GM23248 (cell line): ENCODE data around the gene EPB41L4B. TPM values are rescaled to one million over a fixed set of nuclear protein-coding genes. Genes with fewer than 3 reads are reported as not detected.
"Not testable (repeated sequence)": the region's sequence is repeated elsewhere in the genome, so short reads cannot be mapped to it uniquely, and the experiment has no call there.

ENCODE experiments used
- DNase-seq: peaks from one replicate; pipeline ENCODE4 v3.0.0-alpha.2; 2015
- H2AFZ ChIP-seq: fragments of 200-600 bp; sonication (generic); 2 replicates; pipeline ENCODE4 v1.6.1; 2016; ENCODE audit warnings: antibody characterized with exemption
- H3F3A ChIP-seq: fragments of 200-600 bp; sonication (generic); 2 replicates; pipeline ENCODE4 v1.6.1; 2016; ENCODE audit warnings: mild to moderate bottlenecking, antibody characterized with exemption, mixed run types; ENCODE audit not compliant: insufficient read depth
- H3K27ac ChIP-seq: fragments of 200-600 bp; sonication (generic); 2 replicates; pipeline ENCODE4 v1.5.1; 2016; ENCODE audit warnings: mild to moderate bottlenecking
- H3K27me3 ChIP-seq: fragments of 200-600 bp; sonication (generic); replicated peaks from 2 replicates; pipeline ENCODE4 v1.6.1; 2016; ENCODE audit warnings: mild to moderate bottlenecking; ENCODE audit not compliant: insufficient read depth
- H3K36me3 ChIP-seq: fragments of 200-600 bp; sonication (generic); 2 replicates; pipeline ENCODE4 v1.6.1; 2016; ENCODE audit warnings: low read depth, mild to moderate bottlenecking
- H3K4me1 ChIP-seq: fragments of 200-600 bp; sonication (generic); 2 replicates; pipeline ENCODE4 v1.6.1; 2016; ENCODE audit warnings: mild to moderate bottlenecking; ENCODE audit not compliant: insufficient read depth
- H3K4me2 ChIP-seq: fragments of 200-600 bp; sonication (generic); one replicate; pipeline ENCODE4 v1.6.1; 2016; ENCODE audit warnings: mild to moderate bottlenecking; ENCODE audit not compliant: unreplicated experiment
- H3K4me3 ChIP-seq: fragments of 200-600 bp; sonication (generic); 2 replicates; pipeline ENCODE4 v1.5.1; 2016; ENCODE audit warnings: mild to moderate bottlenecking
- H3K79me2 ChIP-seq: fragments of 200-600 bp; sonication (generic); 2 replicates; pipeline ENCODE4 v1.6.1; 2016; ENCODE audit warnings: mild to moderate bottlenecking; ENCODE audit not compliant: insufficient read depth
- H3K9ac ChIP-seq: fragments of 200-600 bp; sonication (generic); 2 replicates; pipeline ENCODE4 v1.6.1; 2016; ENCODE audit warnings: mild to moderate bottlenecking
- H3K9me2 ChIP-seq: fragments of 200-600 bp; sonication (generic); 2 replicates; pipeline ENCODE4 v1.6.1; 2016; ENCODE audit warnings: mixed run types, mild to moderate bottlenecking, moderate library complexity; ENCODE audit not compliant: insufficient read depth
- H3K9me3 ChIP-seq: fragments of 200-600 bp; sonication (generic); one replicate; pipeline ENCODE4 v1.6.1; 2017; ENCODE audit warnings: low read depth
- H4K20me1 ChIP-seq: fragments of 200-600 bp; sonication (generic); 2 replicates; pipeline ENCODE4 v1.6.0; 2016; ENCODE audit not compliant: insufficient read depth
- EZH2 ChIP-seq: fragments of 200-600 bp; sonication (generic); IDR thresholded peaks from 2 replicates; pipeline ENCODE4 v1.6.1; 2018; ENCODE audit warnings: antibody characterized with exemption, mild to moderate bottlenecking; ENCODE audit not compliant: insufficient read depth, poor library complexity, severe bottlenecking
- EZH2phosphoT487 ChIP-seq: fragments of 200-600 bp; sonication (generic); IDR thresholded peaks from 2 replicates; pipeline ENCODE4 v1.6.1; 2018; ENCODE audit warnings: antibody characterized with exemption, moderate library complexity, mild to moderate bottlenecking, low read depth; ENCODE audit not compliant: insufficient read depth
- WGBS, 2 experiments: methylation state at CpG; one replicate each; pipeline ENCODE4 v1.1.6; 2015 to 2017; ENCODE audit warnings: low lambda C conversion rate in 2 of 2, low coverage in 1 of 2; ENCODE audit errors: missing lambda C conversion rate in 2 of 2; 5-methylcytosine and 5-hydroxymethylcytosine counted together
- in situ Hi-C: fragments of 300-500 bp; cut with MboI; formaldehyde crosslinking; loops from 2 replicates; pipeline ENCODE4 v1.15.0; 2020
- polyA plus RNA-seq: library from polyadenylated mRNA; unstranded; fragments of >200 nt; fragmentation: Nextera tagmentation; extraction: Ambion mirVana; gene quantifications from 2 replicates; pipeline ENCODE4 v1.2.1, GENCODE V29; 2016
- total RNA-seq: library from RNA; depleted of rRNA; stranded (reverse); fragments of >200 nt; shearing (Covaris generic); gene quantifications from 2 replicates; pipeline ENCODE4 v1.2.3, GENCODE V29; 2014

The EPB41L4B gene
- total and polyA plus RNA-seq, 2 experiments from 2014 or later, result 0.33 to 0.76 TPM

DNA sequence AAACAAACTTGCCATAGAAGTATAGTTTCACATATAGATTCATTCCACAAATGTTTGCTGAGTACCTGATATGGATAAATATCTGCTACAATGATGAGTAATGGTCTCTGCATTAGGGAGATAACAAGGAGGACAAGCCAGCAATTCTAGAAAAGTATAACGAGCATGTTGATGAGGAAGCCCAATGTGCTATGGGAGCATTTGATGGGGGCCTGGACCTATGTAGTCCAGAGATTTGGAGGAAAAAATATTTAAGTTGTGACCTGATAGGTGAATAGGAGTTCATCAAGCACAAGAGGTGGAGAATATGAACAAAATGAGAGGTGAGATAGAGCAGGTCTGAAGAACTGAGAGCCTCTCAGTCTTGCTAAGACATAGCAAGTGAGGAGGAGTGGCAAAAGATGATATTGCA lies 186.7 kb downstream of the EPB41L4B start:
- Histone ChIP-seq H3K4me1 (no peaks in the 10 kb centered on the region), H3K27ac (no peak overlapping the region), H3K4me3 (no peak overlapping the region), H3K36me3 (no peaks in the 10 kb centered on the region), H3F3A (no peaks in the 10 kb centered on the region), H3K4me2 (no peak overlapping the region), H4K20me1 (no peaks in the 10 kb centered on the region), H3K9me2 (no peaks in the 10 kb centered on the region), H2AFZ (no peak overlapping the region), H3K9ac (no peak overlapping the region), H3K9me3 (no peaks in the 10 kb centered on the region), H3K79me2 (no peaks in the 10 kb centered on the region), H3K27me3 (no peaks in the 10 kb centered on the region)
- in situ Hi-C loops, result no loop called here
- 96 to 100% methylated on average over 1 of the region's 1 CpG for WGBS, 2 experiments
- TF ChIP-seq EZH2phosphoT487, result no peak
- TF ChIP-seq EZH2, result no peak
- no peak for DNase-seq

DNA sequence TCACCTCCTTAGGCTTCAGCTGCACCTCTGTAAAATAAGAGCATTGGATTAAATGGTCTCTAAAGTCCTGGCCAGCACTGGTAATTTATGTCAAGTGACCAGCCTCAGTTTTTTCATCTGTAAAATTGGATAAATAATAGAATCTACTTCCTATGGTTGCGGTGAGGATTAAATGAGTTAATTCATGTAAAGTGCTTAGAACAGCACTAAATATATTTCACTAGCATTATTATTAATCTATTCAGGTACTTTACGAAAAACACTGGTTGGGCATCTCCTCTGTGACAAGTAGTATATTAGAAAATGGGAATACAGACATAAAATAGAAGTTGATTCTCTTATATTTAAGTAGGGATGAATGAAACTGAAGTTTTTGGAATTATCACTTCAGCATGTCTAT lies 187.3 kb downstream of the EPB41L4B start:
- Histone ChIP-seq H3K4me1 (no peaks in the 10 kb centered on the region), H3K9me2 (no peaks in the 10 kb centered on the region), H3K9me3 (no peaks in the 10 kb centered on the region), H3F3A (no peaks in the 10 kb centered on the region), H3K4me2 (no peak overlapping the region), H2AFZ (no peak overlapping the region), H3K27me3 (no peaks in the 10 kb centered on the region), H3K9ac (no peak overlapping the region), H3K79me2 (no peaks in the 10 kb centered on the region), H3K36me3 (no peaks in the 10 kb centered on the region), H4K20me1 (no peaks in the 10 kb centered on the region), H3K4me3 (no peak overlapping the region), H3K27ac (no peak overlapping the region)
- WGBS, 2 experiments, result 80 to 86% methylated on average over 2 of the region's 2 CpGs
- DNase-seq, result no peak
- in situ Hi-C loops, result no loop called here
- TF ChIP-seq EZH2phosphoT487 (no peak), EZH2 (no peak)

DNA sequence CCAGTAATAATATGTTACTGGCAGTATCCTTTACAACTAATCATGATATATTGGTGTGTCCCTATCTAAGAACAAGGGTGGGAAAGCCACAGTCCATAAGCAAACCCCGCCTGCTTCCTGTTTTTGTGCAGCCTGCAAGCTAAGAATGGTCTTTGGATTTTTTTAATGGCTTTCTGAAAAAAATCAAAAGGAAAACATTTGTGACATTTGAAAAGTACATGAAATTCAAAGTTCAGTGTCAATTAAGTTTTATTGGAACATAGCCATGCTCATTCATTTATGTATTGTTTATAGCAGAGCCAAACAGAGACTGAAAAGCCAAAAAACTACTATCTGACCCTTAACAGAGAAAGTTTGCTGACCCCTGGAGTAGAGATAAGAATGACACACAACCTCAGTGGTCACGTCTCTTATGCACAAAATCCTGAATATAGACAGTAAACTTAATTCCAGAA lies 188.3 kb downstream of the EPB41L4B start:
- H2AFZ ChIP-seq, result no peak overlapping the region
- H3K9ac ChIP-seq, result no peak overlapping the region
- H3K9me2 ChIP-seq, result no peaks in the 10 kb centered on the region
- WGBS, 2 experiments, result 65 to 66% methylated on average over 2 of the region's 2 CpGs
- H3K9me3 ChIP-seq, result no peaks in the 10 kb centered on the region
- H3K4me1 ChIP-seq, result no peaks in the 10 kb centered on the region
- H4K20me1 ChIP-seq, result no peaks in the 10 kb centered on the region
- no peaks in the 10 kb centered on the region for H3K36me3 ChIP-seq
- no peak overlapping the region for H3K4me3 ChIP-seq
- no peak for TF ChIP-seq EZH2phosphoT487
- no peak for TF ChIP-seq EZH2
- no peaks in the 10 kb centered on the region for H3F3A ChIP-seq
- H3K27me3 ChIP-seq, result no peaks in the 10 kb centered on the region
- no peak for DNase-seq
- in situ Hi-C loops, result no loop called here
- no peaks in the 10 kb centered on the region for H3K79me2 ChIP-seq
- H3K4me2 ChIP-seq, result no peak overlapping the region
- no peak overlapping the region for H3K27ac ChIP-seq

DNA sequence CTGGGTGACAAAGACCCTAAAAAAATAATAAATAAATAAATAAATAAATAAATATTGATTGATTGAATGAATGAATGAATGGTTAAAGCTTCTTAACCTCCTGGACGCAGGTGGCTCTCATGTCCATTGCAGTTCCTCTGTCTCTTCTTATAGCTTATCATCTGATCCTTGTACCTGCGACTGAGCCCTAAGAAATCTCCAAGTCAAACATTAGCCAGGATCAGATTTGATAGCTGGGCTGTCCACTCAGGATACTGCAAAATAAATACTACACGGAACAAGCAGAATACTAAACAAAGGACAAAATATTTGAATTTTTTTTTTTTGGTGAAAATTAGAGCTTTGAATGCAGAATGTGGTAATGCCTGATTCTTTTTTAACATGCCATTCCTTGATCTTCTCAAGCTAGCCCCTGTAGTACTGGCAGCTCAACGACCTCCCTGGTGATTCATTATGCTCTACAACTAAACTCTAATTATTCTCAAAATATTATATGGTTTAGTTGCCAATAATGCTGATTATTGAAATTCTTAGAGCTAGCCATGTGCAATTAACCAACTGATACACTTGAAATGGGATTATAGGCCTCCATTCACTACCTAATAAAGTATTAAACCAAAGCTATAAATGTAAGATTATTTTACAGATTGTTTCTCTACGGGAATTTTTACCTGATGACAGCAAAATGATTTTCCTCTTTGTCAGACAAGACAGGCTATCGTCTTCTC lies 191.2 kb downstream of the EPB41L4B start:
- Histone ChIP-seq H2AFZ (no peak overlapping the region), H4K20me1 (no peaks in the 10 kb centered on the region), H3K4me2 (no peak overlapping the region), H3K79me2 (no peaks in the 10 kb centered on the region), H3K9ac (no peak overlapping the region), H3F3A (no peaks in the 10 kb centered on the region), H3K36me3 (no peaks in the 10 kb centered on the region), H3K27me3 (no peaks in the 10 kb centered on the region), H3K9me3 (no peaks in the 10 kb centered on the region), H3K4me1 (no peaks in the 10 kb centered on the region), H3K9me2 (no peaks in the 10 kb centered on the region), H3K4me3 (no peak overlapping the region), H3K27ac (no peak overlapping the region)
- no peak for DNase-seq
- in situ Hi-C loops, result no loop called here
- WGBS, 2 experiments, result 49 to 50% methylated on average over 6 of the region's 6 CpGs
- TF ChIP-seq EZH2phosphoT487 (no peak), EZH2 (no peak)

DNA sequence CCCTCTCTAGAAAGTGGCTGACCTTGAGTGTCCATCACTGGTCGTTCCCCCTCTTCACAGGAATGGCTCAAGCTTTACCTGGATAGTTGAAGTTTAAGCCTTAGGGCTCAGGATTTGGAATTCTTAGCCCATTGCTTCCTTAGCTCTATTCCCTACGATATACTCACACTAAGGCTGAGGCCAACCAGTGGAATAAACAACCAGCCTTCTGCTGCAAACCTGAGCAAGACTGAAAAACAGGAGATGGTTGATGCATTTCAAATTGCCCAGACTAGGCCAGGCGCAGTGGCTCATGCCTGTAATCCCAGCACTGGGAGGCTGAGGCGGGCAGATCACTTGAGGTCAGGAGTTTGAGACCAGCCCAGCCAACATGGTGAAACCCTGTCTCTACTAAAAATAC lies 194.2 kb downstream of the EPB41L4B start:
- 51 to 61% methylated on average over 4 of the region's 4 CpGs for WGBS, 2 experiments
- H3K9me3 ChIP-seq, H3F3A ChIP-seq, in situ Hi-C loops, H3K4me3 ChIP-seq, H3K4me2 ChIP-seq, H3K79me2 ChIP-seq, H3K9me2 ChIP-seq, H2AFZ ChIP-seq, H3K4me1 ChIP-seq, H3K27me3 ChIP-seq, DNase-seq, H3K9ac ChIP-seq, H4K20me1 ChIP-seq, H3K27ac ChIP-seq, H3K36me3 ChIP-seq: not testable (repeated sequence)
